Glutamatergic neuron (in vitro differentiated cells): Measurements from ENCODE around the gene UGT3A2. TPM values are rescaled to one million over a fixed set of nuclear protein-coding genes. Genes with fewer than 3 reads are reported as not detected.
A peak's percentile ranks its signal among the peaks of the same experiment; 100 is the strongest.

Experiments used
- DNase-seq: peaks from one replicate; pipeline ENCODE4 v3.0.0; 2022
- H3K27ac Mint-ChIP-seq: one replicate; pipeline ENCODE4 v1.8.0; 2020; ENCODE audit warnings: mild to moderate bottlenecking, mixed read lengths, inconsistent platforms; ENCODE audit not compliant: unreplicated experiment
- H3K27me3 Mint-ChIP-seq: one replicate; pipeline ENCODE4 v1.8.0; 2020; ENCODE audit warnings: mild to moderate bottlenecking, moderate library complexity, mixed read lengths, inconsistent platforms; ENCODE audit not compliant: unreplicated experiment
- H3K36me3 Mint-ChIP-seq: one replicate; pipeline ENCODE4 v1.8.0; 2020; ENCODE audit warnings: mild to moderate bottlenecking, mixed read lengths, inconsistent platforms; ENCODE audit not compliant: unreplicated experiment
- H3K4me1 Mint-ChIP-seq: one replicate; pipeline ENCODE4 v1.8.0; 2020; ENCODE audit warnings: mild to moderate bottlenecking, low read depth, mixed read lengths, inconsistent platforms; ENCODE audit not compliant: unreplicated experiment
- H3K4me3 Mint-ChIP-seq: one replicate; pipeline ENCODE4 v1.8.0; 2020; ENCODE audit warnings: mild to moderate bottlenecking, mixed read lengths, inconsistent platforms; ENCODE audit not compliant: unreplicated experiment
- H3K9me3 Mint-ChIP-seq: one replicate; pipeline ENCODE4 v1.8.0; 2020; ENCODE audit warnings: mild to moderate bottlenecking, moderate library complexity, mixed read lengths, inconsistent platforms; ENCODE audit not compliant: unreplicated experiment
- total RNA-seq: library from RNA; stranded (reverse); fragmentation: NEBNext Ultra II Directional; extraction: Animal tissue kit (Norgen Biotek cat#: 25700); gene quantifications from one replicate; pipeline ENCODE4 v1.2.1, GENCODE V29; 2021; ENCODE audit not compliant: unreplicated experiment
- TF ChIP-seq, protein P1 (sequence below): fragments of 200-600 bp; sonication (generic); IDR thresholded peaks from one replicate; pipeline ENCODE4 v1.5.0; 2021; ENCODE audit not compliant: partially characterized antibody, unreplicated experiment

Gene UGT3A2
- total RNA-seq, 1 donor from 2014 or later = 0.37 TPM

DNA sequence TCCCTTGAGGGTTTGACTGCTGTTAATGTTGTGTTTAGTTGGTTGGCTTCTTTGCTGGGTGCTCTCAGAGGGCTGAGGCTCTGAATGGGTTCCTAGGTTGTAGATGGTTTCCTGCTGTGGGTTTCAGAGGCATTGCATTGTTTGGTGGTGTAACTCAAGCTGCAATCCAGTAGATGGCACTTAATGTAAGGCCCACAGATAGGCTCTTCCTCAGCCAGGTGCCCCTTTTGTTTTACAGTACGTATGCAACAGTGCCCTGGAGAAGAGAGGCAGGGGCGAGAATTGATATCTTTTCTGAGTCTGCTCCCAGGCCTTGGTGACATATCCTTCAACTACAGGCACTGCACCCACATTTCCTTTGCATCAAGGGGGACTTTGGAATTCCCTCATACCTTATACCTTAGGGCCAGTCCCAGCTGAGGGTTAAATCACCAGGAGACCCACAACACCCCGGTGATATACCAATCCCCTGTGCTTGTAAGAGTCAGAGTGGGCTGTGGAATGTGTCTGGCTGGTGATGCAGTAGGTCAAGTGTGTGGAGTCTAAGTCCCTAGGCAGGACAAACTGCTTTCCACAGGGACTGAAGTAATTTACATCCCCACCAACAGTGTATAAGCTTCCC, 7.0 kb upstream of the UGT3A2 start:
- no peak overlapping the region for H3K4me3 Mint-ChIP-seq
- TF ChIP-seq, protein P1, sequence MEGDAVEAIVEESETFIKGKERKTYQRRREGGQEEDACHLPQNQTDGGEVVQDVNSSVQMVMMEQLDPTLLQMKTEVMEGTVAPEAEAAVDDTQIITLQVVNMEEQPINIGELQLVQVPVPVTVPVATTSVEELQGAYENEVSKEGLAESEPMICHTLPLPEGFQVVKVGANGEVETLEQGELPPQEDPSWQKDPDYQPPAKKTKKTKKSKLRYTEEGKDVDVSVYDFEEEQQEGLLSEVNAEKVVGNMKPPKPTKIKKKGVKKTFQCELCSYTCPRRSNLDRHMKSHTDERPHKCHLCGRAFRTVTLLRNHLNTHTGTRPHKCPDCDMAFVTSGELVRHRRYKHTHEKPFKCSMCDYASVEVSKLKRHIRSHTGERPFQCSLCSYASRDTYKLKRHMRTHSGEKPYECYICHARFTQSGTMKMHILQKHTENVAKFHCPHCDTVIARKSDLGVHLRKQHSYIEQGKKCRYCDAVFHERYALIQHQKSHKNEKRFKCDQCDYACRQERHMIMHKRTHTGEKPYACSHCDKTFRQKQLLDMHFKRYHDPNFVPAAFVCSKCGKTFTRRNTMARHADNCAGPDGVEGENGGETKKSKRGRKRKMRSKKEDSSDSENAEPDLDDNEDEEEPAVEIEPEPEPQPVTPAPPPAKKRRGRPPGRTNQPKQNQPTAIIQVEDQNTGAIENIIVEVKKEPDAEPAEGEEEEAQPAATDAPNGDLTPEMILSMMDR = no peak
- no peaks in the 10 kb centered on the region for H3K4me1 Mint-ChIP-seq
- no peaks in the 10 kb centered on the region for H3K36me3 Mint-ChIP-seq
- H3K9me3 Mint-ChIP-seq = no peaks in the 10 kb centered on the region
- no peak for DNase-seq
- peaks cover 4% of the 10 kb centered on the region for H3K27me3 Mint-ChIP-seq
- no peak overlapping the region for H3K27ac Mint-ChIP-seq

DNA sequence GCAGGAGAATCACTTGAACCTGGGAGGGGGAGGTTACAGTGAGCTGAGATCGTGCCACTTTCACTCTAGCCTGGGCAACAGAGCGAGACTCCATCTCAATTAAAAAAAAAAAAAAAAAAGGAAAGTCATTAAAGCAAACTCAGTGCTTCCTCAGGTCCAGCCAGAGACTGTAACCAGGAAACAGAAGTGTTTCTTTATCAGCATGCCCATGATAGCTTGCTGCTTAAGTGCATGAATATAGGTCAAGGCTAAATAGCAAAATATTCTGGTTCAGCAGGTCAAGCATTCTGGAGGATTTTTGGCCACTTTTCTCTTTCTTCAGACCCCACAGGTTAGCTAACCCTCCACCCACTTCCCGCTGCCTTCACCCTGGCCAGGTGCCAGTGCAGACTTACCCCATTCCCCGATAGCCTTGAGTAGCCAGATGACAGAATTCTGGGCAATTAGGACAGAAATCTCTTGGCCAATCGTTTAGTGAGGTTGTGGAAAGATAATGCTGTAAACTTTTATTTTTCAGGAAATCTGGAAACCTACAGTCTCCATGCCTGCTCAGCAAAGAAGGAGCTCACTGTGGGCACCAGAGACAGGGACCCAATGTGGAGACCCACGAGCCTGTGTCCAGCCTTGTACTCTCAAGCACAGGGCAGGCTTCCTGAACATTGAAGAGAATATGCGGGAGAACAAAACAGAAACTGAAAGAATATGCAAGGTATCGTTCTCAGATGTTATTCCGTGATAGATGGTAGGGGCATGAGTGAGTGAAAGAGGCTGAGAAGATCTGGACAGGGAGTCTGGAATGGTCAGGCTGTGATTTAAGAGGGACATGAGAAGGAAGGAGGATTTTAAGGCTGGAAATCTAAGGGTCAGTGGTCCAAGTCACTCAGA, 4.2 kb upstream of the UGT3A2 start:
- no peak overlapping the region for H3K27ac Mint-ChIP-seq
- TF ChIP-seq, protein P1 = no peak
- H3K36me3 Mint-ChIP-seq = peaks cover 3% of the 10 kb centered on the region
- peaks cover 4% of the 10 kb centered on the region for H3K4me1 Mint-ChIP-seq
- no peak for DNase-seq
- peaks cover 4% of the 10 kb centered on the region for H3K27me3 Mint-ChIP-seq
- no peak overlapping the region for H3K4me3 Mint-ChIP-seq
- H3K9me3 Mint-ChIP-seq = peaks cover 3% of the 10 kb centered on the region

DNA sequence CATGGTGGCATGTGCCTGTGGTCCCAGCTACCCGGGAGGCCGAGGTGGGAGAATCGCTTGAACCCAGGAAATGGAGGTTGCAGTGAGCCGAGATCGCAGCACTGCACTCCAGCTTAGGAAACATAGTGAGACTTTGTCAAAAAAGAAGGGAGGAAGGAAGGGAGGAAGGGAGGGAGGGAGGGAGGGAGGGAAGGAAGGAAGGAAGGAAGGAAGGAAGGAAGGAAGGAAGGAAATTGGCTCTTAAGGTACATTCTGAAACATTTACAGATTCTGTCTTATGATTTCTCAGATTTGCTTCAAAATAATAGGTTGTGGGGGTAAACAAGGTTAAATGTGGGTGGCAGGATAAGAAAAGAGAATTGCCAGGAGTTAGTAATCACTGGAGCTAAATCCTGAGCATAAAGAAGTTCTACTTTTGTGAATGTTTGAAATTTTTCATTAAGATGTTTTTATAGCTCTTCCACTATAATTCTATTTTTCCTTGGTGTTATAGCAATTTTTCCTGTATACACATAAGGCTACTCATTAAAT, 2.1 kb upstream of the UGT3A2 start:
- peaks cover 6% of the 10 kb centered on the region for H3K4me1 Mint-ChIP-seq
- no peak for DNase-seq
- H3K4me3 Mint-ChIP-seq = no peak overlapping the region
- H3K36me3 Mint-ChIP-seq = peaks cover 3% of the 10 kb centered on the region
- peaks cover 4% of the 10 kb centered on the region for H3K27me3 Mint-ChIP-seq
- TF ChIP-seq, protein P1 = no peak
- H3K9me3 Mint-ChIP-seq = peaks cover 3% of the 10 kb centered on the region
- no peak overlapping the region for H3K27ac Mint-ChIP-seq

DNA sequence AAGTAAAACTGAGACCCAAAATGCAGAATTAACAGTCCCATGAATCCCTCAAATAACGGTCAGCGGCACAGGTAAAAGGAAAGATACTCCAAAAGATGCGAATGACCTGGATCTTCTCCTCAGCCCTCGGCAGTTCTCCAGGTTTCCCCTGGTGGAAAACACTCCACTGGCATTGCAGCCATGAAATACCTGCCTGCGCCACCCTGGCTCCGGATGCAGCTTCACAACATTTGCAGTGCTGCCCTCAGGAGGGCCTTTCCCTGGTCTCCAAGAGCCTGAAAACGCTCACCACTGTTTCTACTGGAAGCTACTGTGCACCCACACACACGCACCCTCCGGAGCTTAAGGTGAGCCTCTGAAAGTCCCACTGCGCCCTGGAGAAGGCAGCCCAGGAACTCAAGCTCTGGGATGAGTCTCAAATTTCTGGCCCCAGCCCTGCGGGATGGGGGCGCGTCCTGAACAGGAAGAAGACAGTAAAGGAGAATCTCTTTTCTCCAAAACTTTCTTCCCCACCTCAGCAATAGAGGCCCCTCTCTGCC, 612 bp downstream of the UGT3A2 start:
- H3K9me3 Mint-ChIP-seq = peaks cover 3% of the 10 kb centered on the region
- H3K4me3 Mint-ChIP-seq = peak overlapping the region; percentile 95
- TF ChIP-seq, protein P1 = no peak
- peaks cover 6% of the 10 kb centered on the region for H3K4me1 Mint-ChIP-seq
- H3K27ac Mint-ChIP-seq = no peak overlapping the region
- H3K36me3 Mint-ChIP-seq = peaks cover 3% of the 10 kb centered on the region
- no peak for DNase-seq
- peaks cover 2% of the 10 kb centered on the region for H3K27me3 Mint-ChIP-seq

DNA sequence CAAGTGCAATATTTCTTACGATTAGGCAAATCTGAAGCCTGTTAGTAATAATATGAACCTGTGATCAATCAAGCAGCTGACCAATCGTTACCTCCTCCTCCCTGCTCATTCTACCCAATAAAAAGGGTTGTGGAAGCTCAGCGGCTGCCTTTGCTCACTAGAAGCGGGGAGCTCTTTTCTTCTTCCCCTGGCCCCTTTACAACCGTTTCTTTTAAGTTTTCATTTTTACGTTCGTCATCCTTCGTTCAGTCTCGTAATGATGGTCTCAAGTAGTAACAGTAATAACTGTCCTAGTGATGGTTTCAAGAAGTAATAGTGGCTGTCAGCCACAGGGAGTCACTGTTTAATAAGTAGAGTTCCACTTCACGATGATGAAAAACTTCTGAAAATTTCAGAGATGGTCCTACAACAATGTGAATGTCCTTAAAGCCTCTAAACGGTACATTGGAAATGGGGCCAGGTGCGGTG, 6.2 kb downstream of the UGT3A2 start:
- H3K4me1 Mint-ChIP-seq = peaks cover 1% of the 10 kb centered on the region
- H3K36me3 Mint-ChIP-seq = no peaks in the 10 kb centered on the region
- TF ChIP-seq, protein P1 = no peak
- no peaks in the 10 kb centered on the region for H3K27me3 Mint-ChIP-seq
- H3K9me3 Mint-ChIP-seq = peaks cover 2% of the 10 kb centered on the region
- no peak overlapping the region for H3K4me3 Mint-ChIP-seq
- no peak for DNase-seq
- H3K27ac Mint-ChIP-seq = no peak overlapping the region
